HepG2 (cell line): Measurements from ENCODE around the gene CD320. TPM values are rescaled to one million over a fixed set of nuclear protein-coding genes. Genes with fewer than 3 reads are reported as not detected.

Experiments
- ATAC-seq: fragments of 200-7000 bp; cut with Tn5 transposase; 3 replicates; pipeline ENCODE4 v1.9.1; 2020; ENCODE audit warnings: mild to moderate bottlenecking, moderate library complexity
- BruUV-seq: library from RNA; stranded (reverse); fragments of 400-500 nt; replicated peaks from 2 replicates; lab custom pipeline; 2021; lab: Mats Ljungman, UMichigan
- CTCF ChIA-PET: fragments of 300-600 bp; formaldehyde crosslinking; extraction: SDS; loops from one replicate; lab custom pipeline; 2021; ENCODE audit warnings: low total read pairs, inconsistent platforms, low intra/inter-chr PET ratio; lab: Yijun Ruan, JAX
- POLR2A ChIA-PET: fragments of 350-600 bp; sonication (Branson Sonifier 250); formaldehyde crosslinking; loops from one replicate; lab custom pipeline; 2020; ENCODE audit warnings: antibody characterized with exemption, inconsistent platforms; lab: Yijun Ruan, JAX
- DNase-seq: peaks from one replicate; pipeline ENCODE4 v3.0.0-alpha.2; 2015; ENCODE audit warnings: low spot score
- FAIRE-seq: peaks from 3 replicates; lab custom pipeline; 2011; peaks lifted over from hg19 to GRCh38; lab: Jason Lieb, UNC
- H2AFZ ChIP-seq: one replicate; pipeline ENCODE4 v1.6.1; 2011; ENCODE audit warnings: low read length, inconsistent platforms
- H3K27ac ChIP-seq: fragments of 300-600 bp; 3 replicates; pipeline ENCODE4 v1.8.0; 2011; ENCODE audit warnings: mixed run types, mild to moderate bottlenecking, mixed read lengths, low read length, inconsistent platforms; ENCODE audit not compliant: insufficient read depth; ENCODE audit errors: extremely low read length
- H3K27me3 ChIP-seq, 2 experiments: fragments of 200-600 bp in 1 of 2; 2 replicates in 1 of 2; 3 replicates in 1 of 2; pipeline versions ENCODE4 v1.6.0 to v1.8.0; 2011; ENCODE audit warnings: low read length in 2 of 2, mild to moderate bottlenecking in 2 of 2, moderate library complexity in 2 of 2, inconsistent platforms in 1 of 2; ENCODE audit not compliant: insufficient read depth in 2 of 2, control insufficient read depth in 1 of 2
- H3K36me3 ChIP-seq, 2 experiments: fragments of 200-600 bp in 1 of 2; replicated peaks in 1 of 2; 2 replicates in 1 of 2; 3 replicates in 1 of 2; pipeline versions ENCODE4 v1.5.1 to v1.8.0; 2011; ENCODE audit warnings: low read length in 2 of 2, inconsistent platforms in 1 of 2; ENCODE audit not compliant: insufficient read depth in 2 of 2, control insufficient read depth in 1 of 2
- H3K4me1 ChIP-seq: 2 replicates; pipeline ENCODE4 v1.5.1; 2012; ENCODE audit warnings: low read length, inconsistent platforms; ENCODE audit not compliant: insufficient read depth
- H3K4me2 ChIP-seq: 2 replicates; pipeline ENCODE4 v1.6.0; 2011; ENCODE audit warnings: low read depth, low read length, inconsistent platforms
- H3K4me3 ChIP-seq, 3 experiments: fragments of 200-600 bp in 1 of 3; sonication (generic), shearing (Covaris generic) in 1 of 3; replicated peaks in 1 of 3; 2 replicates each; pipeline ENCODE4 v1.5.1; 2011 to 2016; ENCODE audit warnings: low read length in 3 of 3, inconsistent platforms in 2 of 3, low read depth in 2 of 3, mild to moderate bottlenecking in 2 of 3, control low read depth in 1 of 3, mixed read lengths in 1 of 3; ENCODE audit not compliant: insufficient read depth in 1 of 3
- H3K79me2 ChIP-seq: one replicate; pipeline ENCODE4 v1.6.1; 2011; ENCODE audit warnings: low read length, inconsistent platforms; ENCODE audit not compliant: insufficient read depth
- H3K9ac ChIP-seq: 2 replicates; pipeline ENCODE4 v1.6.0; 2011; ENCODE audit warnings: mild to moderate bottlenecking, low read depth, low read length, inconsistent platforms; ENCODE audit not compliant: insufficient read depth
- H3K9me3 ChIP-seq: 2 replicates; pipeline ENCODE4 v1.5.1; 2012; ENCODE audit warnings: mild to moderate bottlenecking, low read length
- H4K20me1 ChIP-seq: 2 replicates; pipeline ENCODE4 v1.6.0; 2011; ENCODE audit warnings: inconsistent platforms, mild to moderate bottlenecking, low read length, moderate library complexity; ENCODE audit not compliant: insufficient read depth
- ESRRA ChIP-seq: sonication (generic); formaldehyde crosslinking; IDR thresholded peaks from 2 replicates; pipeline ENCODE4 v1.5.1; 2020; ENCODE audit warnings: mild to moderate bottlenecking, low read depth, missing genetic modification reagents
- GTF3A ChIP-seq: sonication (generic); formaldehyde crosslinking; conservative IDR thresholded peaks from 2 replicates; pipeline ENCODE4 v1.4.0; 2020; ENCODE audit warnings: mild to moderate bottlenecking, missing genetic modification reagents
- KAT2B ChIP-seq: fragments of 150-350 bp; IDR thresholded peaks from 2 replicates; pipeline ENCODE4 v1.6.1; 2014; ENCODE audit warnings: low read depth, low read length, borderline replicate concordance
- KDM3A ChIP-seq: IDR thresholded peaks from 2 replicates; pipeline ENCODE4 v1.6.1; 2018; ENCODE audit warnings: low read depth, missing compliant biosample characterization
- ZNF260 ChIP-seq: sonication (generic); formaldehyde crosslinking; IDR thresholded peaks from 2 replicates; pipeline ENCODE4 v1.4.0; 2020; ENCODE audit warnings: missing genetic modification reagents, low read depth, mild to moderate bottlenecking, borderline replicate concordance
- ZSCAN9 ChIP-seq: IDR thresholded peaks from 2 replicates; pipeline ENCODE4 v1.6.1; 2016; ENCODE audit warnings: borderline replicate concordance
- WGBS: methylation state at CpG from one replicate; pipeline ENCODE4 v1.1.6; 2017; ENCODE audit warnings: low lambda C conversion rate; 5-methylcytosine and 5-hydroxymethylcytosine counted together
- in situ Hi-C: cut with HindIII; loops from 2 replicates; pipeline ENCODE4 v1.10.0; 2017; ENCODE audit warnings: low pct_unique_long_range_greater_than_20kb; ENCODE audit not compliant: extremely low pct_ligation_motif_present
- intact Hi-C: fragments of 100-400 bp; cut with micrococcal nuclease; formaldehyde crosslinking; loops from one replicate; pipeline ENCODE4 v1.10.0; 2022; ENCODE audit not compliant: unreplicated experiment
- polyA plus RNA-seq, 8 experiments: library from polyadenylated mRNA; depleted of rRNA in 3 of 8; stranded (reverse) in 7 of 8; unstranded in 1 of 8; fragments of >200 nt; fragmentation: Illumina TruSeq in 4 of 8; extraction: Trizol in 4 of 8; gene quantifications; 2 replicates each; pipeline versions ENCODE4 v1.2.1 to v1.2.3, GENCODE V29; 2011 to 2016; ENCODE audit warnings: low read depth in 4 of 8, missing spikeins in 1 of 8, mixed read lengths in 1 of 8; ENCODE audit not compliant: insufficient read depth in 1 of 8
- total RNA-seq, 5 experiments: library from RNA; depleted of rRNA; stranded (reverse); fragments of >200 nt; fragmentation: Illumina TruSeq; extraction: Trizol; gene quantifications; 2 replicates each; pipeline ENCODE4 v1.2.3, GENCODE V29; 2016; ENCODE audit warnings: low read depth in 1 of 5
- TF ChIP-seq, protein P1 (sequence below): IDR thresholded peaks from 2 replicates; pipeline ENCODE4 v1.6.1; 2016; ENCODE audit warnings: missing genetic modification reagents, missing compliant biosample characterization
- TF ChIP-seq, protein P2 (sequence below): sonication (generic); formaldehyde crosslinking; IDR thresholded peaks from 2 replicates; pipeline ENCODE4 v1.4.0; 2020; ENCODE audit warnings: missing genetic modification reagents, mild to moderate bottlenecking, borderline replicate concordance

CD320 gene
- total and polyA plus RNA-seq, 2 of the 13 experiments (the other 11 are each of a cell fraction or from before 2014, with no cell fraction given) = 83.1 to 99.9 TPM

DNA sequence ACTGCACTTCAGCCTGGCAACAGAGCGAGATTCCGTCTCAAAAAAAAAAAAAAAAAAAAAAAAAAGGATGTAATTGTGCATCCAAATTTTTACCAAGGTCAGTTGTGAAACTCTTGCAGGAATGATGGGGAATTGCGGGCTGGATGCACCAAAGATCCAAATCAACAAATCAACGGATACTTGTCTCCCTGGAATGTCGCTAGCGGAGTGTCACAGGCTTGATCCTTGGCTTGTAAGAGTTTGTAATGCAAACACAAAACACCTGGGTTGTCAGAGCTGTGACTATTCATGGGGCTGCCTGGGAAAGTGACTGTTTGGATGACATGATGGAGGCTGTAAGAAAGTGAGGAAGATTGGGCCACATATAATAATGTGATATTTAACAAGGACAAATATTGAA is 30.7 kb upstream of the CD320 start:
- Histone ChIP-seq H3K4me3 (no peak overlapping the region), H3K9me3 (no peaks in the 10 kb centered on the region), H3K9ac (no peak overlapping the region), H3K27ac (no peak overlapping the region), H2AFZ (no peak overlapping the region), H3K79me2 (no peaks in the 10 kb centered on the region), H3K27me3 (peaks cover 6 to 39% of the 10 kb centered on the region in 2 experiments), H3K4me1 (peaks cover 71% of the 10 kb centered on the region), H3K4me2 (no peak overlapping the region), H4K20me1 (no peaks in the 10 kb centered on the region), H3K36me3 (no peaks in the 10 kb centered on the region)
- ATAC-seq (no peak), FAIRE-seq (no peak), DNase-seq (no peak)
- POLR2A ChIA-PET = interaction anchor here (1.4 kb wide), 1 partner anchor 175 kb away, joined by 6 read pairs; the partner anchor contains the start of gene ZNF414
- intact Hi-C loops (no loop called here), in situ Hi-C loops (no loop called here)
- CTCF ChIA-PET = no interaction called here
- no TSS peak for BruUV-seq
- 19% methylated on average over 6 of the region's 6 CpGs for WGBS
- TF ChIP-seq KAT2B = no peak

DNA sequence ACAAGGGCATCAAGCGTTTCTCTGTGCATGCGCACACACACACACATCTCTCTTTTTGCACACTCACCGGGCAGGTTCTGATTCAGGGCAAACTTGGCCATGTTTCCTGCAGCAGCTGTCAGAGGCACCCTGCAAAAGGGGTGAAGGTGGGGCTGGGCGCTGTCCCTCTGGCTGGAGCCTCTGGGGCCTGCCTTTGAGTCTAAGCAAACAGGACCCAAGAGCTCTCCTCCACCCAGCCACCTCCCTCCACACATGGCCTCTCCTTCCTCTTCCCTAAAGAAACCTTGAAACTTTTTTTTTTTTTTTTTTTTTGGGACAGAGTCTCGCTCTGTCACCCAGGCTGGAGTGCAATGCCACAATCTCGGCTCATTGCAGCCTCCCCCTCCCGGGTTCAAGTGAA is 29.6 kb upstream of the CD320 start:
- Histone ChIP-seq H3K79me2 (no peaks in the 10 kb centered on the region), H3K9me3 (no peaks in the 10 kb centered on the region), H3K4me2 (no peak overlapping the region), H3K4me3 (no peak overlapping the region), H2AFZ (no peak overlapping the region), H3K27ac (no peak overlapping the region), H3K4me1 (peaks cover 72% of the 10 kb centered on the region), H3K27me3 (peaks cover 9 to 48% of the 10 kb centered on the region in 2 experiments), H3K9ac (no peak overlapping the region), H4K20me1 (no peaks in the 10 kb centered on the region), H3K36me3 (no peaks in the 10 kb centered on the region)
- intact Hi-C loops (no loop called here), in situ Hi-C loops (no loop called here)
- no peak for DNase-seq
- ChIA-PET CTCF (no interaction called here), POLR2A (interaction anchor here (0.7 kb wide), 1 partner anchor 27 kb away, joined by 6 read pairs; no protein-coding TSS in a partner anchor)
- TF ChIP-seq KDM3A (CRISPR knock-in tag) (no peak), ESRRA (CRISPR knock-in tag) (no peak), ZSCAN9 (CRISPR knock-in tag) (no peak), GTF3A (CRISPR knock-in tag) (no peak), ZNF260 (no peak)
- TF ChIP-seq, protein P1, sequence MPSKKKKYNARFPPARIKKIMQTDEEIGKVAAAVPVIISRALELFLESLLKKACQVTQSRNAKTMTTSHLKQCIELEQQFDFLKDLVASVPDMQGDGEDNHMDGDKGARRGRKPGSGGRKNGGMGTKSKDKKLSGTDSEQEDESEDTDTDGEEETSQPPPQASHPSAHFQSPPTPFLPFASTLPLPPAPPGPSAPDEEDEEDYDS (CRISPR knock-in tag) = no peak
- TF ChIP-seq, protein P2, sequence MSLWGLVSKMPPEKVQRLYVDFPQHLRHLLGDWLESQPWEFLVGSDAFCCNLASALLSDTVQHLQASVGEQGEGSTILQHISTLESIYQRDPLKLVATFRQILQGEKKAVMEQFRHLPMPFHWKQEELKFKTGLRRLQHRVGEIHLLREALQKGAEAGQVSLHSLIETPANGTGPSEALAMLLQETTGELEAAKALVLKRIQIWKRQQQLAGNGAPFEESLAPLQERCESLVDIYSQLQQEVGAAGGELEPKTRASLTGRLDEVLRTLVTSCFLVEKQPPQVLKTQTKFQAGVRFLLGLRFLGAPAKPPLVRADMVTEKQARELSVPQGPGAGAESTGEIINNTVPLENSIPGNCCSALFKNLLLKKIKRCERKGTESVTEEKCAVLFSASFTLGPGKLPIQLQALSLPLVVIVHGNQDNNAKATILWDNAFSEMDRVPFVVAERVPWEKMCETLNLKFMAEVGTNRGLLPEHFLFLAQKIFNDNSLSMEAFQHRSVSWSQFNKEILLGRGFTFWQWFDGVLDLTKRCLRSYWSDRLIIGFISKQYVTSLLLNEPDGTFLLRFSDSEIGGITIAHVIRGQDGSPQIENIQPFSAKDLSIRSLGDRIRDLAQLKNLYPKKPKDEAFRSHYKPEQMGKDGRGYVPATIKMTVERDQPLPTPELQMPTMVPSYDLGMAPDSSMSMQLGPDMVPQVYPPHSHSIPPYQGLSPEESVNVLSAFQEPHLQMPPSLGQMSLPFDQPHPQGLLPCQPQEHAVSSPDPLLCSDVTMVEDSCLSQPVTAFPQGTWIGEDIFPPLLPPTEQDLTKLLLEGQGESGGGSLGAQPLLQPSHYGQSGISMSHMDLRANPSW = no peak
- no peak for FAIRE-seq
- no TSS peak for BruUV-seq
- no peak for ATAC-seq
- 18% methylated on average over 4 of the region's 7 CpGs for WGBS
